Trophoblast cell (in vitro differentiated cells and primary cell): ENCODE data around the gene TRIP13.
"Not testable (repeated sequence)": the region's sequence is repeated elsewhere in the genome, so short reads cannot be mapped to it uniquely, and the experiment has no call there.

Source experiments
- DNase-seq, 2 donors: peaks; one replicate each; pipeline ENCODE4 v3.0.0-alpha.2; 2016
- H2AFZ ChIP-seq: 2 replicates; pipeline ENCODE4 v1.6.1; 2013; ENCODE audit warnings: low read length, moderate library complexity, mild to moderate bottlenecking; ENCODE audit not compliant: insufficient read depth, poor library complexity
- H2AK5ac ChIP-seq: 2 replicates; pipeline ENCODE4 v1.6.1; 2013; ENCODE audit warnings: mild to moderate bottlenecking, low read length
- H2BK120ac ChIP-seq: 2 replicates; pipeline ENCODE4 v1.6.1; 2013; ENCODE audit warnings: low read length, mild to moderate bottlenecking, moderate library complexity; ENCODE audit not compliant: insufficient read depth, poor library complexity
- H2BK12ac ChIP-seq: 2 replicates; pipeline ENCODE4 v1.6.1; 2013; ENCODE audit warnings: mild to moderate bottlenecking, low read length, moderate library complexity
- H2BK5ac ChIP-seq: 2 replicates; pipeline ENCODE4 v1.6.1; 2013; ENCODE audit warnings: low read length, low read depth, moderate library complexity, mild to moderate bottlenecking; ENCODE audit not compliant: poor library complexity
- H3K14ac ChIP-seq: 2 replicates; pipeline ENCODE4 v1.6.1; 2013; ENCODE audit warnings: mild to moderate bottlenecking, low read length
- H3K18ac ChIP-seq: 2 replicates; pipeline ENCODE4 v1.6.1; 2013; ENCODE audit warnings: mild to moderate bottlenecking, low read length
- H3K23ac ChIP-seq: 2 replicates; pipeline ENCODE4 v1.6.1; 2013; ENCODE audit warnings: low read length
- H3K27ac ChIP-seq: 2 replicates; pipeline ENCODE4 v1.5.1; 2013; ENCODE audit warnings: low read depth, mild to moderate bottlenecking, inconsistent platforms, low read length, moderate library complexity
- H3K27me3 ChIP-seq: 2 replicates; pipeline ENCODE4 v1.6.1; 2013; ENCODE audit warnings: inconsistent platforms, mild to moderate bottlenecking, low read length, moderate library complexity; ENCODE audit not compliant: insufficient read depth
- H3K36me3 ChIP-seq, 2 experiments: 1 replicate in 1 of 2; 2 replicates in 1 of 2; pipeline ENCODE4 v1.6.1; 2013; ENCODE audit warnings: low read length in 2 of 2, mild to moderate bottlenecking in 2 of 2, moderate library complexity in 1 of 2; ENCODE audit not compliant: insufficient read depth in 2 of 2, control insufficient read depth in 1 of 2
- H3K4ac ChIP-seq: 2 replicates; pipeline ENCODE4 v1.6.1; 2013; ENCODE audit warnings: low read depth, mild to moderate bottlenecking, low read length, moderate library complexity
- H3K4me1 ChIP-seq, 2 experiments: 1 replicate in 1 of 2; 2 replicates in 1 of 2; pipeline ENCODE4 v1.6.1; 2013; ENCODE audit warnings: low read length in 2 of 2, mild to moderate bottlenecking in 2 of 2, moderate library complexity in 1 of 2; ENCODE audit not compliant: insufficient read depth in 2 of 2, control insufficient read depth in 1 of 2
- H3K4me2 ChIP-seq: 2 replicates; pipeline ENCODE4 v1.6.1; 2013; ENCODE audit warnings: inconsistent platforms, mild to moderate bottlenecking, low read length, moderate library complexity
- H3K4me3 ChIP-seq: 2 replicates; pipeline ENCODE4 v1.5.1; 2013; ENCODE audit warnings: mild to moderate bottlenecking, low read depth, low read length, inconsistent platforms
- H3K79me1 ChIP-seq: one replicate; pipeline ENCODE4 v1.6.1; 2013; ENCODE audit warnings: low read length
- H3K79me2 ChIP-seq: 2 replicates; pipeline ENCODE4 v1.6.1; 2013; ENCODE audit warnings: low read length, mild to moderate bottlenecking; ENCODE audit not compliant: control insufficient read depth, insufficient read depth, poor library complexity
- H3K9ac ChIP-seq: 2 replicates; pipeline ENCODE4 v1.6.1; 2013; ENCODE audit warnings: mild to moderate bottlenecking, low read length
- H3K9me3 ChIP-seq: 2 replicates; pipeline ENCODE4 v1.6.1; 2013; ENCODE audit warnings: low read depth, mild to moderate bottlenecking, control low read depth, inconsistent platforms, low read length; ENCODE audit not compliant: insufficient read depth
- H4K12ac ChIP-seq: 2 replicates; pipeline ENCODE4 v1.6.1; 2013; ENCODE audit warnings: low read depth, mild to moderate bottlenecking, low read length, moderate library complexity
- H4K8ac ChIP-seq: 2 replicates; pipeline ENCODE4 v1.6.1; 2013; ENCODE audit warnings: low read depth, mild to moderate bottlenecking, low read length, moderate library complexity
- H4K91ac ChIP-seq: one replicate; pipeline ENCODE4 v1.6.1; 2013; ENCODE audit warnings: low read depth, mild to moderate bottlenecking, low read length, moderate library complexity
- WGBS: extraction: QIAGEN DNeasy Blood & Tissue Kit; methylation state at CpG from one replicate; pipeline ENCODE4 v1.1.7; 2013; ENCODE audit warnings: missing lambda C conversion rate; ENCODE audit not compliant: insufficient read length, insufficient coverage; ENCODE audit errors: extremely low coverage; 5-methylcytosine and 5-hydroxymethylcytosine counted together

TRIP13 gene

DNA sequence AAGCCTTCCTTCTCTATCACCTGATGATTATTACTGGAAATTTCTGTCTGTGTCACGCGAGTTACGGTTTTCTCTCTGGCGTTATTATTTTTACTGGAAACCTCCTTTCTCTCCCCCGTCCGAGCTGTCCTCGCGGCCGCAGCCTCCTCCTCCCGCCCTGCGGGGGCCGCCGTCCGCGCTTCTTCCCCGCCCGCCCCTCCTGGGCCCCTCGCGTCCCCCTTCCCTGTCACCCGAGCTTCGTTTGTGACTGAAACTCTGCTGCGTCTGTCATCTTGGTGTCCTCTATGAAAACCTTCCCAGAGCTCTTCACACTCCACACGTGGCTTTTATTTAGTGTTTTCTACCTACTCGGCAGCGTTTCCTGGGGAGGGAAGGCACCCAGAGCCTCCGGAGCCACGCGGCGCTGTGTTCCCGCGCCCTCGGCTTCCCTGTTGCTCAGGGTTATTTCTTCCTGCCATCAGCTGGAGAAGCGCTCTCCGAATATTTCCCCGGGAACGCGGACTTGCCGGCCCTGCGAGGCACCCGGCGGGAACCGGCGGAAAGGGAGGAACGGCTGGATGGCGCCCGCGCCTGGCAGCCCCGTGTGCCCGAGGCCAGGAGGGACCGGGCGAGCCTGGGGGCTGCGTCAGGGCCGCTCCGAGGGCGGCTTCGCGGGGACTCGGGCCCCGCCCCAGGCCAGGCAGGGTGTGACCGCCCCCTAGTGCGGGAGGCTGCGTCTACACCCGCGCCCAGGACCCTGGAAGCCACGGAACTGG lies 33.9 kb downstream of the TRIP13 start:
- WGBS: no CpG with 5 or more reads among the region's 65 CpGs
- peak overlapping the region; percentile 33 for H2AFZ ChIP-seq
- H4K91ac ChIP-seq: no peak overlapping the region
- H2BK120ac ChIP-seq: no peak overlapping the region
- peaks cover 11% of the 10 kb centered on the region for H3K27me3 ChIP-seq
- no peak overlapping the region for H3K4me3 ChIP-seq
- H2BK12ac ChIP-seq: no peak overlapping the region
- peak in 1 of 2 donors; percentile 24 for DNase-seq
- no peak overlapping the region for H3K23ac ChIP-seq
- H3K27ac ChIP-seq: no peak overlapping the region
- H3K4me1 ChIP-seq: peaks cover 6 to 7% of the 10 kb centered on the region in 2 experiments
- H3K79me1 ChIP-seq: peaks cover 2% of the 10 kb centered on the region
- peaks cover 2 to 5% of the 10 kb centered on the region in 2 experiments for H3K36me3 ChIP-seq
- H3K9me3 ChIP-seq: peaks cover 2% of the 10 kb centered on the region
- H3K4me2 ChIP-seq: peak overlapping the region; percentile 63
- H3K4ac ChIP-seq: no peak overlapping the region
- no peak overlapping the region for H3K9ac ChIP-seq
- no peaks in the 10 kb centered on the region for H3K79me2 ChIP-seq
- H2BK5ac ChIP-seq: no peak overlapping the region
- H3K18ac ChIP-seq: no peak overlapping the region
- H4K12ac ChIP-seq: no peak overlapping the region
- no peak overlapping the region for H3K14ac ChIP-seq
- no peak overlapping the region for H4K8ac ChIP-seq
- H2AK5ac ChIP-seq: no peak overlapping the region

DNA sequence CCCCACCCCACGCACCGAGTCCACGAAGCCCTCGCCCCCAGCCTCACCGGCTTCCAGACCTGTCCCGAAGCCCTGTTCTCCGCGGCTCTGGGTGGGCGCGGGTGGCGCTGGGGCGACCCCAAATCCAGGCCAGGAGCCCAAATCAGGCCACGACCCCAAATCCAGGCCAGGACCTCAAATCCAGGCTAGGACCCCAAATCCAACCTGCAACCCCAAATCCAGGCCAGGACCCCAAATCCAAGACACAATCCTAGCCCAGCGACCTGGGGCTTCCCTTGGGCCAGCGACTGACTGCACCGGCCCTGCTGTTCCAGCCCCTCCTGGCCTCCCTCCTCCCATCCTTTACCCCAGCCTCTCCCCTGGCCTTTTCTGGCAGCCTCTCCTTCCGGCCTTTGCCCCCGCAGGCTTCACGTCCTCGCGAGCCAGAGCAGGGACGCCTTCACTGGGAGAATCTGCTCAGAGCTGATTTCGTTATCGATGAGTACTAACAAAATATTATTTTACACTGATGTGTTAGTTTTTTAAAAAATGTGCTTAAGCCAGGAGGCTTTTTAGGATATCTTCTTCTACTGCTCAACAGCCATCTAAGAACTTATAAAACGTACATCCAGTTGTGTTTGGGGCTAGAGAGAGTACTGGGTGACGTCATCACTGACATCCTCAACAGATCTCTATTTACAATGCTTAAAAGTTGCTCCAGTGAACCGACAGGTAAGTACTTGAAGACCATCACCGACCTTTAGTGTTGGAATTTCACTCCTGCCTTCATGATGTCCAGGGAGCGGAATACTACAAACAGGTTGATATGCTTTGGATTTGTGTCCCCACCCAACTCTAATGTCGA lies 34.7 kb downstream of the TRIP13 start:
- H4K8ac ChIP-seq: no peak overlapping the region
- no CpG with 5 or more reads among the region's 30 CpGs for WGBS
- peaks cover 0 to 1% of the 10 kb centered on the region in 2 experiments for H3K36me3 ChIP-seq

DNA sequence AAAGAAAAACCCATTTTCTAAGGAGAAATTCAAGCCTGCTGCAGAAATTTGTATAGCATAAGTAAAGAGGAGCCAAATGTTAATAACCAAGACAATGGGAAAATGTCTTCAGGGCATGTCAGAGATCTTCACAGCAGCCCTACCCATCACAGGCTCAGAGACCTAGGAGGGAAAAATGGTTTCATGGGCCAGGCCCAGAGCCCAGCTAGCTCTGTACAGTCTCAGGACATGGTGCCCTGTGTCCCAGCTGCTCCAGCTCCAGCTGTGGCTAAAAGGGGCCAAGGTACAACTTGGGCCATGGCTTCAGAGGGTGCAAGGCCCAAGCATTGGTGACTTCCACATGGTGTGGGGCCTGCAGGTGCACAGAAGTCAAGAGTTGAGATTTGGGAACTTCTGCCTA lies 36.5 kb downstream of the TRIP13 start:
- not testable (repeated sequence) for H3K4me3 ChIP-seq, H4K12ac ChIP-seq, H2BK5ac ChIP-seq, H3K9me3 ChIP-seq, H3K4me2 ChIP-seq, H3K4ac ChIP-seq, H2BK120ac ChIP-seq, H2AK5ac ChIP-seq, H2AFZ ChIP-seq, H4K91ac ChIP-seq, H3K18ac ChIP-seq, DNase-seq, H3K4me1 ChIP-seq, H3K79me1 ChIP-seq, H2BK12ac ChIP-seq, H3K23ac ChIP-seq, H3K79me2 ChIP-seq, H3K9ac ChIP-seq, H4K8ac ChIP-seq, H3K14ac ChIP-seq, H3K36me3 ChIP-seq, H3K27ac ChIP-seq
- H3K27me3 ChIP-seq: peaks cover 11% of the 10 kb centered on the region

More for the DNA sequence above, 34.7 kb downstream of the TRIP13 start:
- Histone ChIP-seq H3K14ac (no peak overlapping the region), H4K91ac (no peak overlapping the region), H2BK5ac (no peak overlapping the region), H2BK120ac (no peak overlapping the region), H3K79me1 (peaks cover 2% of the 10 kb centered on the region), H3K23ac (no peak overlapping the region), H2AFZ (no peak overlapping the region), H3K4ac (no peak overlapping the region), H2BK12ac (no peak overlapping the region), H4K12ac (no peak overlapping the region), H3K9me3 (no peaks in the 10 kb centered on the region), H3K4me3 (no peak overlapping the region), H3K4me2 (peak overlapping the region; percentile 63), H3K79me2 (no peaks in the 10 kb centered on the region), H3K9ac (no peak overlapping the region), H3K27ac (no peak overlapping the region), H3K27me3 (peaks cover 11% of the 10 kb centered on the region), H3K4me1 (peaks cover 6 to 7% of the 10 kb centered on the region in 2 experiments), H3K18ac (no peak overlapping the region), H2AK5ac (no peak overlapping the region)
- no peak for DNase-seq

DNA sequence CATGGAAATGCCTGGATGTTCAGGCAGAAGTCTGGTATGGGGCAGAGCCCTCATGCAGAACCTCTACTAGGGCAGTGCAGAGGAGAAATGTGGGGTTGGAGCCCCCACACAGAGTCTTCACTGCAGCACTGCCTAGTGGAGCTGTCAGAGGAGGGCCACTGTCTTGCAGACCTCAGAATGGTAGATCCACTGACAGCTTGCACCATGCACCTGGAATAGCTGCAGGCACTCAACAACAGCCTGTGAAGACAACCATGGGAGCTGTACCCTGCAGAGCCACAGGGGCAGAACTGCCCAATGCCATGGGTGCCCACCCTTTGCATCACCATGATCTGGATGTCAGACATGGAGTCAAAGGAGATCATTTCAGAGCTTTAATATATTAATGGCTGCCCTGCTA lies 36.9 kb downstream of the TRIP13 start:
- Histone ChIP-seq H3K18ac (no peak overlapping the region), H3K9ac (no peak overlapping the region), H2BK5ac (no peak overlapping the region), H3K4me3 (no peak overlapping the region), H4K12ac (no peak overlapping the region), H3K9me3 (no peaks in the 10 kb centered on the region), H3K36me3 (no peaks in the 10 kb centered on the region), H3K14ac (no peak overlapping the region), H2BK120ac (no peak overlapping the region), H3K79me1 (peaks cover 2% of the 10 kb centered on the region), H3K79me2 (no peaks in the 10 kb centered on the region), H4K8ac (no peak overlapping the region), H3K4me2 (no peak overlapping the region), H3K4me1 (peaks cover 6 to 7% of the 10 kb centered on the region in 2 experiments), H3K23ac (no peak overlapping the region), H3K27me3 (peaks cover 11% of the 10 kb centered on the region), H2AFZ (no peak overlapping the region), H3K27ac (no peak overlapping the region), H4K91ac (no peak overlapping the region), H2AK5ac (no peak overlapping the region), H2BK12ac (no peak overlapping the region), H3K4ac (no peak overlapping the region)
- no peak for DNase-seq
